ENCODE data around the gene SUPT20H.

SUPT20H gene

DNA sequence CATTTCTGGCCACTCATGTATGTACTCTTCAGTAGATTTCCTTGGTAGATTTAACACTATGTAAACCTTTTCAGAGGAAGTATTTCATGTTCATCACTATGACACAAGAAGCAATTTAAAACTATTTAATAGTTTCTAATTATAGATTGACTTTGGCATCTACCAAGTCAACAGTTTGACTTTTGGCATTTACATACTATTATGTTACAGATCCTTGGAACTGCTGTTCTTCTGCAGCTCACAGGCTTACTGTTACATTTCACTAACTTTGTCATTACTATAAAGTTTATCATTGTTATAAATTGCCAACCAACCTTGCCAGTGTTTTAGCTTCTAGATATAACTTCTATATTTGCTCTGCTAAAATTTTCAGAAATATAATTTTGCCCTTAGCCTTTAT, 18.7 kb downstream of the SUPT20H start:
- no peak for TF ChIP-seq CTCF (IDR thresholded peaks at IDR 0.05; ENCODE audit: control insufficient read depth, extremely low read depth, insufficient read depth)
- no peak for DNase-seq (ENCODE audit: low read depth)
- H3K4me3 ChIP-seq (ENCODE audit: low read depth, low read length) = no peak overlapping the region

GRCh38 chr13:37039896-37040295, 19.6 kb downstream of the SUPT20H start:
- TF ChIP-seq CTCF (IDR thresholded peaks at IDR 0.05; ENCODE audit: control insufficient read depth, extremely low read depth, insufficient read depth) = no peak
- no peak for DNase-seq (ENCODE audit: low read depth)
- H3K4me3 ChIP-seq (ENCODE audit: low read depth, low read length) = no peak overlapping the region

DNA sequence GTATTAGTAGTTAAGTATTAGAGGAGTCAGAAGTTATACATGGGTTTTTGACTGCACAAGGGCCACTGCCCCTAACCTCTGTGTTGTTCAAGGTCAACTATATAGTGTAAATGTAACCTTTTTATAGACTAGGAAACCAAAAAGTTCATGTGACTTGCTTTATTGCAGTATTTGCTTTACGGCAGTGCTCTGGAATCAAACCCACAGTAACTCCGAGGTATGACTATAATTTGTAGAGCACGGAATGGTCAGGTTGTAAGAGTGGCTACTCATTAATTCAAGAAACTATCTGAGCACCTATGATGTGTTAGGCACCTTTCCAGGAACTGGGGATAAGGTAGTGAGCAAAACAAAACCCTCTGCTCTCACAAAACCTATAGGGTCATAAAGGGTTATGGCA, 22.2 kb downstream of the SUPT20H start:
- no peak for DNase-seq (ENCODE audit: low read depth)
- no peak overlapping the region for H3K4me3 ChIP-seq (ENCODE audit: low read depth, low read length)
- no peak for TF ChIP-seq CTCF (IDR thresholded peaks at IDR 0.05; ENCODE audit: control insufficient read depth, extremely low read depth, insufficient read depth)

- no peak overlapping the region for H3K4me3 ChIP-seq (ENCODE audit: low read depth, low read length)
- DNase-seq (ENCODE audit: low read depth) = no peak
- no peak for TF ChIP-seq CTCF (IDR thresholded peaks at IDR 0.05; ENCODE audit: control insufficient read depth, extremely low read depth, insufficient read depth)
Measured at GRCh38 chr13:37029617-37030016, 29.9 kb downstream of the SUPT20H start.

GRCh38 chr13:37027639-37028038, 31.8 kb downstream of the SUPT20H start:
- H3K4me3 ChIP-seq (ENCODE audit: low read depth, low read length) = no peak overlapping the region
- no peak for TF ChIP-seq CTCF (IDR thresholded peaks at IDR 0.05; ENCODE audit: control insufficient read depth, extremely low read depth, insufficient read depth)
- no peak for DNase-seq (ENCODE audit: low read depth)

GRCh38 chr13:37026771-37027170, 32.7 kb downstream of the SUPT20H start:
- DNase-seq (ENCODE audit: low read depth) = no peak
- no peak overlapping the region for H3K4me3 ChIP-seq (ENCODE audit: low read depth, low read length)
- no peak for TF ChIP-seq CTCF (IDR thresholded peaks at IDR 0.05; ENCODE audit: control insufficient read depth, extremely low read depth, insufficient read depth)

GRCh38 chr13:37023871-37024270, 35.6 kb downstream of the SUPT20H start:
- TF ChIP-seq CTCF (IDR thresholded peaks at IDR 0.05; ENCODE audit: control insufficient read depth, extremely low read depth, insufficient read depth) = no peak
- H3K4me3 ChIP-seq (ENCODE audit: low read depth, low read length) = no peak overlapping the region
- no peak for DNase-seq (ENCODE audit: low read depth)

All from LNCaP clone FGC (cell line).